GM13976 (cell line): ENCODE results near the gene ASXL1.

ENCODE experiments used
- DNase-seq: peaks from one replicate; pipeline ENCODE4 v3.0.0; 2012; ENCODE audit warnings: low spot score
- CTCF ChIP-seq: IDR thresholded peaks from 2 replicates; pipeline ENCODE4 v1.5.1; 2012; ENCODE audit warnings: borderline replicate concordance, mild to moderate bottlenecking; ENCODE audit not compliant: insufficient read depth; ENCODE audit errors: extremely low read depth, missing control alignments, control extremely low read depth
- in situ Hi-C: fragments of 300-500 bp; cut with MboI; formaldehyde crosslinking; loops from one replicate; pipeline ENCODE4 v1.12.0; 2022; ENCODE audit warnings: low sequenced_read_pairs, mixed read lengths, inconsistent platforms; ENCODE audit not compliant: unreplicated experiment

The ASXL1 gene

DNA sequence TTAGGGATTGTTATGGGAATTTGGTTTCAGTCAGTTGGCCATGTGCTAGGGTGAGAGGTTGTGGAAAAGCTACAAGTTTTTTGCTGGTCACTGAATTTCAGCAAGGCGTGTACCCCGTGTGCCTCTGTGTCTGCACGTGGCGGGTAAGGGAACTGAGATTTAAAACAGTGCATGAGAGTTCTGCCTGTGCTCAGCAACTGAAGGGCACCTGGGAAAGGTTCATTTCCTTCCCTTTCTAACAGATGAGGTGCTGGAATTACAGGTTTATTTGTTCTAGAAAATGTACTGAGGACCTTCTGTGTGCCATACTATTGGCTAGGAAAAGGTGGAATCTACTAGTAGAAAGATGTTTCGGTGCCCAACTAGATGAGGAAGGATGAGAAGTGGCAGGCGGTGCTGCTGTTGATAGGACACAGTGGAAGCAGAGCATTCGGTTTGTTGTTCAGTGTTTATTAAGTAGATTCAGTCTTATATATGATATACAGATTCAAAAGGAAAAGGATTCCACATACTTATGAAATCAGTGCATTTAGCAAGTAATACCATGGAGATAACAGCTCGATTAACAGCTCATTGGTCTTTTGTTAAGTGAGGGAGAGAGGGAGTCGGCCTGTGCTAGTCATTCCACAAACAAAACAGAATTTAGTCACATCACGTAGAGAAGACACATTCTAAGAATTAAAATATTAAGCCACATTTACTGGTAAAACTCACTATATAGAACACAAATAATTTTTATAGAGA, 84.7 kb downstream of the ASXL1 start:
- no peak for TF ChIP-seq CTCF
- DNase-seq = no peak
- in situ Hi-C loops = no loop called here

DNA sequence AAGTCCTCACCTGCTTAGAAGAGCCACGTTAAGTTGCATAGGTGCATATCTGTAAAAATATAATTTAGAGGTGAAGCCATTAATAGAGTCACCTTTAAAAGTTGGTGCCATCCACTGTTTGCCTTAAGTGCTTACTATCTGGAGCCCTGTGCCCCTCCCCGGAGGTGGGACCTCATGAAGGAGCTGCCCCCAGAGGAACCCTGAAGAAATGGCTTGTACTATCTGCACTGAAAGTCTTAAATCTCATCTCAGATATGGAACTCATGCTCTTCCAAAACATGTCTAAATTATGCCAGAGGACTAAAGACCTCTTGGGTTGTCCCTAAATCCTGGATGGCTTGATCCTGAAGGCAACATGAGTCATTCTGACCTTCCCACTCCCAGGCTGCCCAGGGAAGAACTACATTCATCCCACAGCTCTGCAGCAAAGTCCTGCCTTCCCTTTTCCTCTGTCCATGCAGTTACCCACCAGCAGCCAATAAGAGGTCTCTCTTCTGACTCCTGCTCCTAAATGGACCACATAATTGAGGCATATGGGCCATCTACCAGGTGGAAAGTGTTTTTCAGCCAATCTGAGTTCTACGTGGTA, 85.3 kb downstream of the ASXL1 start:
- TF ChIP-seq CTCF = no peak
- DNase-seq = no peak
- in situ Hi-C loops = no loop called here

DNA sequence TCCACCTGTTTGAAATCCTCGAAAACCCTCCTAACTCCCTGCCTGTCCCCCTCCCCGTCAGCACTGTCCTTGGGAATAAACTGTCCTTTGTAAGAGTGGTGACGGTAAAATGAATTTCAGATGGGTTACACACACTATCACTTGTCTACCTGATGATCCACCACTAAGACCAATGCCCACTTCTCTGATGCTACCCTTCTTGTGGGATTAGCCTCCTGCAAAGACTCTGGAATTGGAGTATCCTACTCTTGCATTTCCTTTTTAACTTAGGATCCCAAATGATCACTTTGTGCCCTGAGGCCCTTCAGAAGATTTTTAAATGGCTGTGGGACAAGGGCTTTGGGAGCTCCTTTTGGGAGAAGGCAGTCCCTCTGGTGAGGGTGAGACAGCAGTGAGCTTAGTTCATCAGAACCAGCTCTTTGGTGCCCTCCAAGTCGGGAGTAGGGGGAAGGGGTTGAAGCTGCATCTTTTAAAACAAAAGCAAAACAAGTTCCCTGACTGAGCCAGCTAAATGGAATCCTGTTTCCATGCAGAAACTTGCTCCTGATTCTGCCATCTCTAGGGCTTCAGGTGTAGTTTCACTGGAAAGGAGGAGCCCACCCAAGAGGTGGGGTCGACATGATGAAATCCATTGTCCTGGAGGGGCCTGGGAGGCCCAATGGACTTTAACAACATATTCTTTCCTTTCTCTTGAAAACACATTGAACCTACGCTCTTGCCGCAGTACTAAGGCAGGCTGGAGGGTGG, 86.5 kb downstream of the ASXL1 start:
- no peak for DNase-seq
- TF ChIP-seq CTCF = no peak
- in situ Hi-C loops = no loop called here

GRCh38 chr20:32445539-32446273, 87.6 kb downstream of the ASXL1 start:
- in situ Hi-C loops = no loop called here
- no peak for TF ChIP-seq CTCF
- no peak for DNase-seq

DNA sequence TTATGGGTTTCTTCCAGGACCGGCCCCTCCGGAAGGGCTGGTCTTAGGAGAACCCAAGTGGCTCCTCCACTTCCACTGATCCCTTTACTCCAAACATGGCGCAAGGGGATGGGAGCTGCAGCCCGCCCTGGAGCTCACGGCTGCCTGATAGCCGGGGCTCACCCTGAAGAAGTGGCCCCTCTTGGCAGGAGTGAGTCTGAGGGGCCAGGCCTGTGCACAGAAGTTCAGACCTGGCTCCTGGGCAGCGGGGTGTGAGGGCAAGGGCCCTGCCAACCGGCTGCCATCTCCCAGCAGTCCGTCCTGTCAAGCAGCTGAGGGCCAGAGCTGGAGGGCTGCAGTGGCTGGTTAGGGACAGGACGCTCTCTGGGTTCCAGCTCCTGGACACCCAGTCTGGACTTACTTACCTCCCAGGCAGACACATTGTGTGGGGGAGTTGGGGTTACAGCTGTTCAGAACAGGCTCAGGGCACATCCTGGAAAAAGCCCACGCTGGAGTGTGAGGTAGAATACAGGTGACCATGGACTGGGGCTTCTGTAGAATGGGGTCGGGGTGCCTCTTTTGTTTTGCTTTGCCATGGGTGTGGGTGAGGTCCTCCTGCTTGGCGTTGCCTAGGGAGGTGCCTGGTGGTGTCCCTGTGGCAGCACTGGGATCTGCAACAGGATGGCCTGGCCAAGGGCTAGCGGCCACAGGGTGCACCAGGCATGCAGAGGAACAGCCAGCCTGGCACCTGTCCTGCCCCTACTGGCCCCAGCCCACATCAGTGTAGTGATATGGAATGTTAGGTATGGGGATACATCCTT, 88.4 kb downstream of the ASXL1 start:
- DNase-seq = no peak
- no peak for TF ChIP-seq CTCF
- in situ Hi-C loops = no loop called here
